LNCaP clone FGC (cell line): ENCODE data around the gene MYOCOS.

Experiments used
- DNase-seq: peaks from one replicate; pipeline ENCODE4 v3.0.0-alpha.2; 2011; ENCODE audit warnings: low read depth
- H3K4me3 ChIP-seq: 2 replicates; pipeline ENCODE4 v1.5.1; 2011; ENCODE audit warnings: mild to moderate bottlenecking, low read depth, low read length, control low read depth
- CTCF ChIP-seq: IDR thresholded peaks from 2 replicates; pipeline ENCODE4 v1.5.1; 2012; ENCODE audit warnings: mild to moderate bottlenecking; ENCODE audit not compliant: control insufficient read depth, insufficient read depth; ENCODE audit errors: extremely low read depth

The MYOCOS gene

GRCh38 chr1:171625225-171625624 lies 3.2 kb downstream of the MYOCOS start:
- no peak for TF ChIP-seq CTCF
- H3K4me3 ChIP-seq = no peak overlapping the region
- no peak for DNase-seq

GRCh38 chr1:171627020-171627419 lies 5.0 kb downstream of the MYOCOS start:
- H3K4me3 ChIP-seq = no peak overlapping the region
- TF ChIP-seq CTCF = no peak
- no peak for DNase-seq

GRCh38 chr1:171628225-171628624 lies 6.2 kb downstream of the MYOCOS start:
- no peak for TF ChIP-seq CTCF
- no peak for DNase-seq
- no peak overlapping the region for H3K4me3 ChIP-seq

GRCh38 chr1:171635661-171636060 lies 13.6 kb downstream of the MYOCOS start:
- TF ChIP-seq CTCF = no peak
- DNase-seq = no peak
- H3K4me3 ChIP-seq = no peak overlapping the region

- DNase-seq = no peak
- TF ChIP-seq CTCF = no peak
- H3K4me3 ChIP-seq = no peak overlapping the region
These were observed 14.1 kb downstream of the MYOCOS start for GRCh38 chr1:171636141-171636540.

- no peak overlapping the region for H3K4me3 ChIP-seq
- TF ChIP-seq CTCF = no peak
- DNase-seq = no peak
These were observed 16.0 kb downstream of the MYOCOS start for GRCh38 chr1:171637928-171638576.

GRCh38 chr1:171640225-171640624 lies 18.2 kb downstream of the MYOCOS start:
- no peak overlapping the region for H3K4me3 ChIP-seq
- DNase-seq = no peak
- TF ChIP-seq CTCF = no peak
